RWPE1 (cell line): Measurements from ENCODE around the gene NDUFS5.
A peak's percentile ranks its signal among the peaks of the same experiment; 100 is the strongest.

Source experiments
- CTCF ChIA-PET: fragments of 350-600 bp; sonication (Branson Sonifier 250); formaldehyde crosslinking; extraction: SDS; loops from one replicate; lab custom pipeline; 2021; lab: Yijun Ruan, JAX
- POLR2A ChIA-PET: fragments of 400-600 bp; formaldehyde crosslinking; extraction: SDS; loops from one replicate; lab custom pipeline; 2020; ENCODE audit warnings: antibody characterized with exemption; ENCODE audit not compliant: low non-redundant PET; lab: Yijun Ruan, JAX
- DNase-seq: peaks from one replicate; pipeline ENCODE4 v3.0.0; 2012; ENCODE audit warnings: low spot score
- H3K27ac ChIP-seq: fragments of 450-650 bp; 2 replicates; pipeline ENCODE4 v1.5.1; 2017
- CTCF ChIP-seq: fragments of 450-650 bp; conservative IDR thresholded peaks from 2 replicates; pipeline ENCODE4 v1.5.1; 2017; ENCODE audit warnings: low read depth, mild to moderate bottlenecking

The NDUFS5 gene

GRCh38 chr1:39034114-39034654 lies 8.0 kb downstream of the NDUFS5 start:
- ChIA-PET CTCF (no interaction called here), POLR2A (no interaction called here)
- no peak for TF ChIP-seq CTCF
- H3K27ac ChIP-seq, result no peak overlapping the region
- DNase-seq, result no peak

DNA sequence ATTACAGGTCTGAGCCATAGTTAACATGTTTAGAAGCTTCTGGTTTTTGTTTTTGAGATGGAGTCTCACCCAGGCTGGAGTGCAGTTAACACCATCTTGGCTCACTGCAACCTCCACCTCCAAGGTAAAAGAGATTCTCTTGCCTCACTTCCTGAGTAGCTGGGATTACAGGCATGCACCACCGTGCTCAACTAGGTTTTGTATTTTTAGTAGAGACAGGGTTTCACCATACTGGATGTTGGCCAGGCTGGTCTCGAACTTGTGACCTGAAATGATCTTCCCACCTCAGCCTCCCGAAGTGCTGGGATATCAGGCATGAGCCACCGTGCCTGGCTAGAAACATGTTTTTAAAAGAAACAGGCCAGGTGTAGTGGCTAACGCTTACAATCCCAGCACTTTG lies 10.5 kb downstream of the NDUFS5 start:
- no peak for TF ChIP-seq CTCF
- POLR2A ChIA-PET, result no interaction called here
- DNase-seq, result no peak
- CTCF ChIA-PET, result no interaction called here
- H3K27ac ChIP-seq, result no peak overlapping the region

GRCh38 chr1:39043513-39043912 lies 17.4 kb downstream of the NDUFS5 start:
- H3K27ac ChIP-seq, result no peak overlapping the region
- no peak for DNase-seq
- ChIA-PET CTCF (no interaction called here), POLR2A (no interaction called here)
- TF ChIP-seq CTCF, result no peak

GRCh38 chr1:39044762-39045161 lies 18.6 kb downstream of the NDUFS5 start:
- no peak for DNase-seq
- no peak overlapping the region for H3K27ac ChIP-seq
- no peak for TF ChIP-seq CTCF
- ChIA-PET POLR2A (interaction anchor here (0.6 kb wide), 1 partner anchor 34 kb away, joined by 4 read pairs; no protein-coding TSS in a partner anchor), CTCF (interaction anchor here (0.6 kb wide), 1 partner anchor 748 kb away, joined by 3 read pairs; no protein-coding TSS in a partner anchor)

- no peak for TF ChIP-seq CTCF
- no peak for DNase-seq
- ChIA-PET CTCF (no interaction called here), POLR2A (interaction anchor here (0.6 kb wide), 1 partner anchor 35 kb away, joined by 4 read pairs; no protein-coding TSS in a partner anchor)
- no peak overlapping the region for H3K27ac ChIP-seq
Measured at GRCh38 chr1:39045231-39045630, 19.1 kb downstream of the NDUFS5 start.

GRCh38 chr1:39046613-39047210 lies 20.6 kb downstream of the NDUFS5 start:
- no peak for DNase-seq
- ChIA-PET CTCF (interaction anchor here (0.5 to 0.6 kb wide), 2 partner anchors 114 to 1037 kb away, joined by 3 to 4 read pairs; no protein-coding TSS in a partner anchor), POLR2A (no interaction called here)
- TF ChIP-seq CTCF, result no peak
- H3K27ac ChIP-seq, result peak overlapping the region; percentile 21; the same call in 1 of the 2 replicates
